Colonic mucosa (tissue), 4 donors: Measurements from ENCODE around the gene PHKG2. TPM values are rescaled to one million over a fixed set of nuclear protein-coding genes. Genes with fewer than 3 reads are reported as not detected.

ENCODE experiments used
- DNase-seq: peaks from one replicate; pipeline ENCODE4 v3.0.0-alpha.2; 2020
- H3K27ac ChIP-seq: fragments of 200-600 bp; one replicate; pipeline ENCODE4 v1.8.0; 2021
- H3K27me3 ChIP-seq: fragments of 200-600 bp; one replicate; pipeline ENCODE4 v1.8.0; 2021
- H3K36me3 ChIP-seq: fragments of 200-600 bp; one replicate; pipeline ENCODE4 v1.8.0; 2021
- H3K4me1 ChIP-seq: fragments of 200-600 bp; one replicate; pipeline ENCODE4 v1.8.0; 2021; ENCODE audit warnings: mild to moderate bottlenecking
- H3K4me3 ChIP-seq: fragments of 200-600 bp; one replicate; pipeline ENCODE4 v1.8.0; 2021
- H3K9ac ChIP-seq, 2 donors: one replicate each; pipeline ENCODE4 v1.7.0; 2013; ENCODE audit warnings: control low read depth in 2 of 2, low read depth in 2 of 2, low read length in 2 of 2
- H3K9me3 ChIP-seq: fragments of 200-600 bp; one replicate; pipeline ENCODE4 v1.8.0; 2021
- CTCF ChIP-seq: fragments of 200-600 bp; IDR thresholded peaks from one replicate; pipeline ENCODE4 v1.8.0; 2022; ENCODE audit warnings: antibody characterized with exemption, mild to moderate bottlenecking
- intact Hi-C: fragments of 100-400 bp; cut with DNase I; formaldehyde crosslinking; loops from one replicate; pipeline ENCODE4 v1.14.1; 2022
- total RNA-seq, 2 donors: library from RNA; stranded (reverse); fragmentation: NEBNext Ultra II Directional in 1 of 2; extraction: Animal tissue kit (Norgen Biotek cat#: 25700) in 1 of 2; gene quantifications; one replicate each; pipeline ENCODE4 v1.2.1, GENCODE V29; 2021
- donor health status: healthy.
- donor health status: DM: no; HTN: no; CAD: no.
- donor health status: DM: no; HTN: no; CAD: no.

PHKG2 gene
- total RNA-seq, 2 donors from 2014 or later: 33.6 to 47.8 TPM

DNA sequence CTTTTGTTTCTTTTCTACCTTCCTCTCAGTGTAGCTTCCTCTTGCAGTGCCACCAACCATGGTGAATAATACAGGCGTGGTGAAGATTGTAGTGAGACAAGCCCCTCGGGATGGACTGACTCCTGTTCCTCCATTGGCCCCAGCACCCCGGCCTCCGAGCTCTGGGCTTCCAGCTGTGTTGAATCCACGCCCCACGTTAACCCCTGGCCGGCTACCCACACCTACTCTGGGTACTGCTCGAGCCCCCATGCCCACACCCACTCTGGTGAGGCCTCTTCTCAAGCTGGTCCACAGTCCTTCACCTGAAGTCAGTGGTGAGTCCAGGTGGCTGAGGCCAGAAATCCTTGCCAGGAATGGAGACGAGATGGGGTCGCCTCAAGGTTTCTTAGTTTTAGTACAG, 25.3 kb upstream of the PHKG2 start:
- Histone ChIP-seq H3K4me1 (peaks cover 4% of the 10 kb centered on the region), H3K9ac (no peak overlapping the region), H3K9me3 (no peaks in the 10 kb centered on the region), H3K27ac (no peak overlapping the region), H3K4me3 (no peak overlapping the region), H3K36me3 (peaks cover 29% of the 10 kb centered on the region), H3K27me3 (no peaks in the 10 kb centered on the region)
- TF ChIP-seq CTCF: no peak
- no peak for DNase-seq
- intact Hi-C loops: loop anchor here (5.0 kb wide), 1 partner anchor 34 kb away; no protein-coding TSS in a partner anchor

- no peak for DNase-seq
- Histone ChIP-seq H3K9me3 (no peaks in the 10 kb centered on the region), H3K4me3 (no peak overlapping the region), H3K36me3 (peaks cover 29% of the 10 kb centered on the region), H3K4me1 (peaks cover 4% of the 10 kb centered on the region), H3K27me3 (no peaks in the 10 kb centered on the region), H3K27ac (peak overlapping the region; percentile 58), H3K9ac (no peak overlapping the region)
- no peak for TF ChIP-seq CTCF
- intact Hi-C loops: loop anchor here (5.0 kb wide), 1 partner anchor 33 kb away; no protein-coding TSS in a partner anchor
These were observed 24.4 kb upstream of the PHKG2 start for GRCh38 chr16:30723725-30724355.

GRCh38 chr16:30724641-30725417, 23.4 kb upstream of the PHKG2 start:
- H3K4me1 ChIP-seq: peaks cover 4% of the 10 kb centered on the region
- H3K27ac ChIP-seq: peak overlapping the region; percentile 58
- intact Hi-C loops: loop anchor here (5.0 kb wide), 1 partner anchor 32 kb away; no protein-coding TSS in a partner anchor
- no peaks in the 10 kb centered on the region for H3K27me3 ChIP-seq
- no peak overlapping the region for H3K4me3 ChIP-seq
- TF ChIP-seq CTCF: no peak
- H3K36me3 ChIP-seq: peaks cover 25% of the 10 kb centered on the region
- no peaks in the 10 kb centered on the region for H3K9me3 ChIP-seq
- peak overlapping the region in 1 of 2 donors; percentile 38 for H3K9ac ChIP-seq
- DNase-seq: peak; percentile 75

GRCh38 chr16:30725418-30725792, 22.8 kb upstream of the PHKG2 start:
- Histone ChIP-seq H3K4me1 (peaks cover 4% of the 10 kb centered on the region), H3K4me3 (no peak overlapping the region), H3K36me3 (peaks cover 19% of the 10 kb centered on the region), H3K27ac (peak overlapping the region; percentile 58), H3K9ac (peak overlapping the region in 1 of 2 donors; percentile 38), H3K9me3 (no peaks in the 10 kb centered on the region), H3K27me3 (no peaks in the 10 kb centered on the region)
- intact Hi-C loops: no loop called here
- no peak for TF ChIP-seq CTCF
- DNase-seq: no peak

DNA sequence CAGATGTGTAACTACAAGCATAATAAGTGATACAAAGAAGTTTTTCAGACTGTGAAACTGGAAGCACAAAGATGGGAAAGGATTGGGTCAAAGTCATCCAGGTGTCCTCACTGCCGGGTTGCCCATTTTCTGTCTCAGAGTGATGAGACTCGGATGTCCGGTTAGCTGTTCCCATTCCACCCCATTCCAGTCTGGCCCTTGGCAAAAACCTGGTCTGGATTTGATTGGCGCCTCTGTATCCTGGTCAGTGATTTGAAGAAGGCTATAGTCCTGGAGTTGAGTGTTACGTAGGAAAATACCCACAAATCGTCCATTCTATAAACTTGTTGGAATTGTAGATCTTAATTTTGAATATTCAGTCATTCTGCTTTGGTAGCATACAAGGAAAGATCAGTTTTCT, 19.9 kb upstream of the PHKG2 start:
- TF ChIP-seq CTCF: no peak
- no peaks in the 10 kb centered on the region for H3K27me3 ChIP-seq
- no peaks in the 10 kb centered on the region for H3K4me1 ChIP-seq
- H3K9ac ChIP-seq: no peak overlapping the region
- no peak overlapping the region for H3K27ac ChIP-seq
- no peak overlapping the region for H3K4me3 ChIP-seq
- no peaks in the 10 kb centered on the region for H3K9me3 ChIP-seq
- intact Hi-C loops: no loop called here
- DNase-seq: no peak
- H3K36me3 ChIP-seq: peaks cover 15% of the 10 kb centered on the region
